ACHN (cell line): ENCODE measurements around the gene CINP.
"Not testable (repeated sequence)": the region's sequence is repeated elsewhere in the genome, so short reads cannot be mapped to it uniquely, and the experiment has no call there.

Source experiments
- DNase-seq: peaks from one replicate; pipeline ENCODE4 v3.0.0-alpha.2; 2015
- in situ Hi-C: cut with HindIII; loops from 2 replicates; pipeline ENCODE4 v1.10.0; 2017; ENCODE audit warnings: low sequenced_read_pairs, low pct_ligation_motif_present, low pct_unique_long_range_greater_than_20kb

CINP gene

GRCh38 chr14:102360388-102360787, 2.3 kb downstream of the CINP start:
- DNase-seq, result no peak
- in situ Hi-C loops, result no loop called here

- in situ Hi-C loops, result no loop called here
These were observed 3.3 kb downstream of the CINP start for GRCh38 chr14:102359341-102359740.

GRCh38 chr14:102356280-102356679, 6.4 kb downstream of the CINP start:
- DNase-seq, result no peak
- in situ Hi-C loops, result no loop called here

More at GRCh38 chr14:102359341-102359740, 3.3 kb downstream of the CINP start:
- DNase-seq, result no peak

GRCh38 chr14:102353126-102353619, 9.5 kb downstream of the CINP start:
- DNase-seq, result no peak
- in situ Hi-C loops, result no loop called here

- no peak for DNase-seq
- in situ Hi-C loops, result no loop called here
These were observed 10.5 kb downstream of the CINP start for GRCh38 chr14:102352213-102352612.

- in situ Hi-C loops, DNase-seq: not testable (repeated sequence)
These were observed 11.1 kb downstream of the CINP start for GRCh38 chr14:102351593-102351992.

GRCh38 chr14:102351023-102351422, 11.7 kb downstream of the CINP start:
- no peak for DNase-seq
- in situ Hi-C loops, result no loop called here

GRCh38 chr14:102348376-102348775, 14.3 kb downstream of the CINP start:
- DNase-seq, result no peak
- in situ Hi-C loops, result no loop called here

- DNase-seq, result no peak
- in situ Hi-C loops, result no loop called here
These were observed 16.0 kb downstream of the CINP start for GRCh38 chr14:102346645-102347044.

GRCh38 chr14:102345232-102345631, 17.5 kb downstream of the CINP start:
- no peak for DNase-seq
- in situ Hi-C loops, result no loop called here

- DNase-seq, result no peak
- in situ Hi-C loops, result no loop called here
These were observed 18.2 kb downstream of the CINP start for GRCh38 chr14:102344485-102344884.

GRCh38 chr14:102344084-102344483, 18.6 kb downstream of the CINP start:
- in situ Hi-C loops, result no loop called here
- DNase-seq, result no peak

GRCh38 chr14:102342238-102342637, 20.5 kb downstream of the CINP start:
- no peak for DNase-seq
- in situ Hi-C loops, result no loop called here

- no peak for DNase-seq
- in situ Hi-C loops, result no loop called here
These were observed 21.1 kb downstream of the CINP start for GRCh38 chr14:102341566-102341965.

GRCh38 chr14:102338724-102339123, 24.0 kb downstream of the CINP start:
- in situ Hi-C loops, result no loop called here
- no peak for DNase-seq

GRCh38 chr14:102335163-102335562, 27.5 kb downstream of the CINP start:
- in situ Hi-C loops, result no loop called here
- no peak for DNase-seq

GRCh38 chr14:102333795-102334705, 28.6 kb downstream of the CINP start:
- DNase-seq, result no peak
- in situ Hi-C loops, result no loop called here

- DNase-seq, result no peak
- in situ Hi-C loops, result no loop called here
These were observed 29.3 kb downstream of the CINP start for GRCh38 chr14:102333390-102333789.

- DNase-seq, result no peak
These were observed 31.9 kb downstream of the CINP start for GRCh38 chr14:102330806-102331205.

GRCh38 chr14:102329381-102329780, 33.3 kb downstream of the CINP start:
- in situ Hi-C loops, DNase-seq: not testable (repeated sequence)

More at GRCh38 chr14:102330806-102331205, 31.9 kb downstream of the CINP start:
- in situ Hi-C loops, result no loop called here
